HEK293 (cell line): ENCODE data around the gene RND2.

Experiments used
- CTCF ChIA-PET: fragments of 350-600 bp; formaldehyde crosslinking; extraction: SDS; loops from one replicate; lab custom pipeline; 2021; ENCODE audit warnings: antibody characterized with exemption; lab: Yijun Ruan, JAX
- POLR2A ChIA-PET: fragments of 300-600 bp; formaldehyde crosslinking; extraction: SDS; loops from one replicate; lab custom pipeline; 2020; ENCODE audit warnings: antibody characterized with exemption, inconsistent platforms; lab: Yijun Ruan, JAX
- H3K27ac ChIP-seq: fragments of 200-500 bp; sonication (Bioruptor generic); 2 replicates; pipeline ENCODE4 v1.5.1; 2014; ENCODE audit warnings: low read depth, low read length, control low read depth, inconsistent platforms; ENCODE audit errors: extremely low read depth
- H3K36me3 ChIP-seq, 2 experiments: fragments of 200-500 bp in 1 of 2; sonication (Bioruptor generic) in 1 of 2; 1 replicate in 1 of 2; 2 replicates in 1 of 2; pipeline ENCODE4 v1.5.1; 2014 to 2017; ENCODE audit warnings: inconsistent platforms in 2 of 2, low read length in 2 of 2; ENCODE audit not compliant: control insufficient read depth in 2 of 2, insufficient read depth in 1 of 2
- H3K4me1 ChIP-seq: fragments of 200-500 bp; sonication (Bioruptor generic); 2 replicates; pipeline ENCODE4 v1.5.1; 2014; ENCODE audit warnings: mild to moderate bottlenecking, low read length, inconsistent platforms; ENCODE audit not compliant: control insufficient read depth, insufficient read depth
- H3K4me3 ChIP-seq: 2 replicates; pipeline ENCODE4 v1.5.1; 2011; ENCODE audit warnings: low read depth, mild to moderate bottlenecking, control low read depth, low read length, moderate library complexity
- H3K9me3 ChIP-seq: fragments of 200-500 bp; sonication (Bioruptor generic); 2 replicates; pipeline ENCODE4 v1.5.1; 2014; ENCODE audit warnings: low read depth, low read length, inconsistent platforms; ENCODE audit not compliant: control insufficient read depth, insufficient read depth
- IKZF3 ChIP-seq: fragments of 450-650 bp; IDR thresholded peaks from 2 replicates; pipeline ENCODE4 v1.5.0; 2018; ENCODE audit warnings: missing biosample characterization, mild to moderate bottlenecking, missing genetic modification characterization, moderate library complexity
- KLF1 ChIP-seq: fragments of 450-650 bp; formaldehyde crosslinking; IDR thresholded peaks from 2 replicates; pipeline ENCODE4 v1.5.1; 2016; ENCODE audit warnings: missing biosample characterization, missing genetic modification characterization
- KLF16 ChIP-seq: fragments of 450-650 bp; formaldehyde crosslinking; IDR thresholded peaks from 2 replicates; pipeline ENCODE4 v1.5.1; 2017; ENCODE audit warnings: missing biosample characterization, missing genetic modification characterization
- KLF9 ChIP-seq: fragments of 450-650 bp; formaldehyde crosslinking; IDR thresholded peaks from 2 replicates; pipeline ENCODE4 v1.5.1; 2016; ENCODE audit warnings: missing biosample characterization, missing genetic modification characterization, low read depth
- TRIM28 ChIP-seq: IDR thresholded peaks from 2 replicates; pipeline ENCODE4 v1.6.1; 2011; ENCODE audit warnings: low read length, control low read depth, borderline replicate concordance
- ZBTB17 ChIP-seq: fragments of 450-650 bp; formaldehyde crosslinking; IDR thresholded peaks from 2 replicates; pipeline ENCODE4 v1.5.1; 2016; ENCODE audit warnings: missing biosample characterization, missing genetic modification characterization
- ZBTB20 ChIP-seq: fragments of 450-650 bp; formaldehyde crosslinking; IDR thresholded peaks from 2 replicates; pipeline ENCODE4 v1.5.1; 2016; ENCODE audit warnings: missing biosample characterization, missing genetic modification characterization
- ZBTB49 ChIP-seq: fragments of 450-650 bp; formaldehyde crosslinking; IDR thresholded peaks from 2 replicates; pipeline ENCODE4 v1.5.1; 2016; ENCODE audit warnings: missing biosample characterization, missing genetic modification characterization, low read depth
- ZNF10 ChIP-seq: fragments of 450-650 bp; formaldehyde crosslinking; IDR thresholded peaks from 2 replicates; pipeline ENCODE4 v1.5.1; 2017; ENCODE audit warnings: missing biosample characterization, missing genetic modification characterization
- ZNF146 ChIP-seq: fragments of 450-650 bp; formaldehyde crosslinking; IDR thresholded peaks from 2 replicates; pipeline ENCODE4 v1.5.1; 2016; ENCODE audit warnings: missing biosample characterization, missing genetic modification characterization
- ZNF174 ChIP-seq: fragments of 450-650 bp; formaldehyde crosslinking; IDR thresholded peaks from 2 replicates; pipeline ENCODE4 v1.5.0; 2017; ENCODE audit warnings: missing biosample characterization, mild to moderate bottlenecking, missing genetic modification characterization
- ZNF292 ChIP-seq: fragments of 450-650 bp; formaldehyde crosslinking; IDR thresholded peaks from 2 replicates; pipeline ENCODE4 v1.5.1; 2016; ENCODE audit warnings: low read depth, missing biosample characterization, missing genetic modification characterization, borderline replicate concordance
- ZNF324 ChIP-seq: fragments of 450-650 bp; formaldehyde crosslinking; IDR thresholded peaks from 2 replicates; pipeline ENCODE4 v1.5.1; 2016; ENCODE audit warnings: missing biosample characterization, missing genetic modification characterization
- ZNF433 ChIP-seq: fragments of 450-650 bp; formaldehyde crosslinking; IDR thresholded peaks from 2 replicates; pipeline ENCODE4 v1.5.1; 2016; ENCODE audit warnings: missing biosample characterization, missing genetic modification characterization, low read depth
- ZNF488 ChIP-seq: fragments of 450-650 bp; formaldehyde crosslinking; IDR thresholded peaks from 2 replicates; pipeline ENCODE4 v1.5.1; 2016; ENCODE audit warnings: missing biosample characterization, missing genetic modification characterization
- ZNF514 ChIP-seq: fragments of 450-650 bp; formaldehyde crosslinking; IDR thresholded peaks from 2 replicates; pipeline ENCODE4 v1.5.1; 2016; ENCODE audit warnings: missing biosample characterization, missing genetic modification characterization
- ZNF555 ChIP-seq: fragments of 450-650 bp; formaldehyde crosslinking; conservative IDR thresholded peaks from 2 replicates; pipeline ENCODE4 v1.5.1; 2017; ENCODE audit warnings: missing biosample characterization, mild to moderate bottlenecking, missing genetic modification characterization, inconsistent platforms
- ZNF623 ChIP-seq: fragments of 450-650 bp; formaldehyde crosslinking; IDR thresholded peaks from 2 replicates; pipeline ENCODE4 v1.5.1; 2016; ENCODE audit warnings: missing biosample characterization, missing genetic modification characterization
- ZNF658 ChIP-seq: fragments of 450-650 bp; formaldehyde crosslinking; IDR thresholded peaks from 2 replicates; pipeline ENCODE4; 2016; ENCODE audit warnings: missing biosample characterization, missing genetic modification characterization
- TF ChIP-seq, protein P1 (sequence below): fragments of 450-650 bp; formaldehyde crosslinking; conservative IDR thresholded peaks from 2 replicates; pipeline ENCODE4 v1.5.1; 2016; ENCODE audit warnings: low read depth, missing biosample characterization, missing genetic modification characterization
- TF ChIP-seq, protein P2 (sequence below): fragments of 450-650 bp; formaldehyde crosslinking; IDR thresholded peaks from 2 replicates; pipeline ENCODE4 v1.5.1; 2016; ENCODE audit warnings: missing biosample characterization, missing genetic modification characterization, borderline replicate concordance
- TF ChIP-seq, protein P3 (sequence below): fragments of 450-650 bp; formaldehyde crosslinking; IDR thresholded peaks from 2 replicates; pipeline ENCODE4 v1.5.1; 2017; ENCODE audit warnings: missing biosample characterization, missing genetic modification characterization

Gene RND2

DNA sequence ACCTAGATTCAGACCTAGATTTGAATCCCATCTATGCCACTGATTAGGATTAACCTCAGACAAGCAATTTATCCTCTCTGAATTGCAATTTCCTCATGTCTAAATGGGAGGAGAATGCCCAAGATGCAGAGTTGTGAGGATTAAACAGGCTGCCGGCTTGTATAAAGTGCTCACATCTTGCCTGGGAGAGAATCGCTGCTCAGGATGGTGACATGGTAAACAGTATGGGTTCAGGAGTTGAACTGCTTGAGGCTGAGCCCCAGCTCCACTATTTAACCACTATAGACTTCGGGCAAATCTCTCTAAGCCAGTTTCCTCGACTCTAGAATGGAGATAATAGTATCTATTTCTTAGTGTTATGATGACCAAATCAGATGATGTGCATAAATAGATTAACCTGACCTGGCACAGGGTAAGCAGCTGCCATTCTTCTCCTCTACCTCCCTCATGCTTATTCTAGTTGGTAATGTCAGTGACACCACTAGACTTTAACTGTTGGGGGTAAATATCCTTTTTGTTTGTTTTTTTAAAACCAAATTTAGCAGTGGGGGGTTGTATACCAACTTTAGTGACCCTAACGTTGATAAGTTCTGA lies 27.5 kb upstream of the RND2 start:
- H3K4me1 ChIP-seq: peaks cover 12% of the 10 kb centered on the region
- H3K9me3 ChIP-seq: no peaks in the 10 kb centered on the region
- ChIA-PET CTCF (interaction anchor here (0.5 to 2.5 kb wide), 32 partner anchors 9 to 573 kb away, joined by 3 to 18 read pairs (median 4); partner anchors contain the start of genes AARSD1, AOC2, ARL4D and IFI35), POLR2A (interaction anchor here (0.6 to 3.4 kb wide), 56 partner anchors 10 to 1186 kb away, joined by 3 to 36 read pairs (median 6); partner anchors contain the start of genes AARSD1, AOC2, AOC3 and ARL4D)
- peaks cover 43 to 55% of the 10 kb centered on the region in 2 experiments for H3K36me3 ChIP-seq
- peak overlapping the region; percentile 13 for H3K4me3 ChIP-seq
- TF ChIP-seq KLF9 (no peak), ZBTB17 (tag by site-specific recombination) (peak; percentile 85), ZNF10 (tag by site-specific recombination) (peak; percentile 87), ZNF292 (tag by site-specific recombination) (no peak), ZBTB49 (tag by site-specific recombination) (no peak), ZNF146 (no peak)
- TF ChIP-seq, protein P1, sequence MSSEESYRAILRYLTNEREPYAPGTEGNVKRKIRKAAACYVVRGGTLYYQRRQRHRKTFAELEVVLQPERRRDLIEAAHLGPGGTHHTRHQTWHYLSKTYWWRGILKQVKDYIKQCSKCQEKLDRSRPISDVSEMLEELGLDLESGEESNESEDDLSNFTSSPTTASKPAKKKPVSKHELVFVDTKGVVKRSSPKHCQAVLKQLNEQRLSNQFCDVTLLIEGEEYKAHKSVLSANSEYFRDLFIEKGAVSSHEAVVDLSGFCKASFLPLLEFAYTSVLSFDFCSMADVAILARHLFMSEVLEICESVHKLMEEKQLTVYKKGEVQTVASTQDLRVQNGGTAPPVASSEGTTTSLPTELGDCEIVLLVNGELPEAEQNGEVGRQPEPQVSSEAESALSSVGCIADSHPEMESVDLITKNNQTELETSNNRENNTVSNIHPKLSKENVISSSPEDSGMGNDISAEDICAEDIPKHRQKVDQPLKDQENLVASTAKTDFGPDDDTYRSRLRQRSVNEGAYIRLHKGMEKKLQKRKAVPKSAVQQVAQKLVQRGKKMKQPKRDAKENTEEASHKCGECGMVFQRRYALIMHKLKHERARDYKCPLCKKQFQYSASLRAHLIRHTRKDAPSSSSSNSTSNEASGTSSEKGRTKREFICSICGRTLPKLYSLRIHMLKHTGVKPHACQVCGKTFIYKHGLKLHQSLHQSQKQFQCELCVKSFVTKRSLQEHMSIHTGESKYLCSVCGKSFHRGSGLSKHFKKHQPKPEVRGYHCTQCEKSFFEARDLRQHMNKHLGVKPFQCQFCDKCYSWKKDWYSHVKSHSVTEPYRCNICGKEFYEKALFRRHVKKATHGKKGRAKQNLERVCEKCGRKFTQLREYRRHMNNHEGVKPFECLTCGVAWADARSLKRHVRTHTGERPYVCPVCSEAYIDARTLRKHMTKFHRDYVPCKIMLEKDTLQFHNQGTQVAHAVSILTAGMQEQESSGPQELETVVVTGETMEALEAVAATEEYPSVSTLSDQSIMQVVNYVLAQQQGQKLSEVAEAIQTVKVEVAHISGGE (tag by site-specific recombination): no peak
- H3K27ac ChIP-seq: peak overlapping the region; percentile 51

DNA sequence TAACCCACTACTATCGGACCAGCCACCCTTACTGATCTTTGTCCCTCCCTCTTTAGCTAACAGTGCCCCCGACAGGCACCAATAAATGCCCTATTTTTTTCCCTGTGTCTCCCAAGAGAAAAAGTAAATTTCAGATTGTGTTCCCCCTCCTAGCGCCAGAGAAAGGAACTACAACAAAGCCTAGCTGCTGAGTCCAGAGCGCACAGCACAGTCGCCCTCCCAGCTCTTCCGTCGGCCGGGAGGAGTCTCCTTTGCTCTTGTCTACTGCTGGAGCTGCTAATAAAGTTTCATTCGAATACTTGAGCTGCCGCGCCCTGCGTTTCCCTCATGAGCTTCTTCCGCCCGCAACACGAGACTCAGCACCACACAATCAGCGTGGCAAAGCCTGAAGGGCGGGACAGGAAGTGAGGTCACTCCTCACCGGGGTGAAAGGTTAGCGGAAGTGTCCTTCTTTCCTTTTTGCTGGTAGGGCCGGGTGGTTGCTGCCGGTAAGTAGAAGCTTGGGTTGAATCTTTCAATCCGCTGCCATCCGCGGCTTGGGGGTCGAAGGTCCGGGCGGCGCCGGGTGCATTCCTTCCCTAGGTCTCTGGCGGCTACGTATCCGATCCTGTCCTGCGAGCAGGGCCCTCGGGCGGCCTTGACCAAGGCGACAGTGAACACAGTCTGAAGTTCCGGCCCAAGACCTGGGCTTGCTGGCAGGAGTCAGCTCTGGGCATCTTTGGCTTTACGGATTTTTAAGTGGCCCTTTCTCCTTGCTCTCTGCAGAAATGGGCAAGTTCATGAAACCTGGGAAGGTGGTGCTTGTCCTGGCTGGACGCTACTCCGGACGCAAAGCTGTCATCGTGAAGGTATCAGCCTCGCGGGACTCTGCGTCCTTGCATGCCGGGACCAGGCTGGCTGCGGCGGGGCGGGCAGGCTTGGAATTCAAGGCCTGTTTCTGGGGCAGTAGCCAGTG lies 26.8 kb upstream of the RND2 start, which contains the start of gene RPL27:
Gene RPL27, plus strand, starts transcription at position 436 of the 955 bp plus-strand sequence. Its CDS starts 332 bp downstream, at position 768.
- no peaks in the 10 kb centered on the region for H3K9me3 ChIP-seq
- CTCF ChIA-PET: interaction anchor here (0.5 to 2.5 kb wide), 33 partner anchors 8 to 486 kb away, joined by 3 to 18 read pairs (median 4); partner anchors contain the start of genes AARSD1, AOC2, ARL4D and DHX8
- H3K4me3 ChIP-seq: peak within 1 kb of the TSS; percentile 64
- POLR2A ChIA-PET: interaction anchor here (0.6 to 3.4 kb wide), 55 partner anchors 9 to 1187 kb away, joined by 3 to 36 read pairs (median 7); partner anchors contain the start of genes AARSD1, AOC2, AOC3 and ARL4D
- H3K36me3 ChIP-seq: peaks cover 43 to 55% of the 10 kb centered on the region in 2 experiments
- peak within 1 kb of the TSS; percentile 99 for H3K27ac ChIP-seq
- peaks cover 12% of the 10 kb centered on the region for H3K4me1 ChIP-seq
- TF ChIP-seq KLF16 (tag by site-specific recombination): peak; percentile 99
- peak; percentile 99 for TF ChIP-seq KLF1 (tag by site-specific recombination)
- TF ChIP-seq, protein P2, sequence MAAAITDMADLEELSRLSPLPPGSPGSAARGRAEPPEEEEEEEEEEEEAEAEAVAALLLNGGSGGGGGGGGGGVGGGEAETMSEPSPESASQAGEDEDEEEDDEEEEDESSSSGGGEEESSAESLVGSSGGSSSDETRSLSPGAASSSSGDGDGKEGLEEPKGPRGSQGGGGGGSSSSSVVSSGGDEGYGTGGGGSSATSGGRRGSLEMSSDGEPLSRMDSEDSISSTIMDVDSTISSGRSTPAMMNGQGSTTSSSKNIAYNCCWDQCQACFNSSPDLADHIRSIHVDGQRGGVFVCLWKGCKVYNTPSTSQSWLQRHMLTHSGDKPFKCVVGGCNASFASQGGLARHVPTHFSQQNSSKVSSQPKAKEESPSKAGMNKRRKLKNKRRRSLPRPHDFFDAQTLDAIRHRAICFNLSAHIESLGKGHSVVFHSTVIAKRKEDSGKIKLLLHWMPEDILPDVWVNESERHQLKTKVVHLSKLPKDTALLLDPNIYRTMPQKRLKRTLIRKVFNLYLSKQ: no peak
- peak; percentile 97 for TF ChIP-seq TRIM28
- no peak for TF ChIP-seq ZNF174 (tag by site-specific recombination)
- TF ChIP-seq ZNF488: no peak
- TF ChIP-seq IKZF3 (tag by site-specific recombination): peak; percentile 96
- TF ChIP-seq ZNF433 (tag by site-specific recombination): no peak
- peak; percentile 86 for TF ChIP-seq ZBTB20 (tag by site-specific recombination)
- TF ChIP-seq ZNF514: no peak
- no peak for TF ChIP-seq ZNF555 (tag by site-specific recombination)
- TF ChIP-seq ZNF623 (tag by site-specific recombination): peak; percentile 35
- peak; percentile 100 for TF ChIP-seq ZNF324
- TF ChIP-seq ZNF658: no peak
- TF ChIP-seq, protein P3, sequence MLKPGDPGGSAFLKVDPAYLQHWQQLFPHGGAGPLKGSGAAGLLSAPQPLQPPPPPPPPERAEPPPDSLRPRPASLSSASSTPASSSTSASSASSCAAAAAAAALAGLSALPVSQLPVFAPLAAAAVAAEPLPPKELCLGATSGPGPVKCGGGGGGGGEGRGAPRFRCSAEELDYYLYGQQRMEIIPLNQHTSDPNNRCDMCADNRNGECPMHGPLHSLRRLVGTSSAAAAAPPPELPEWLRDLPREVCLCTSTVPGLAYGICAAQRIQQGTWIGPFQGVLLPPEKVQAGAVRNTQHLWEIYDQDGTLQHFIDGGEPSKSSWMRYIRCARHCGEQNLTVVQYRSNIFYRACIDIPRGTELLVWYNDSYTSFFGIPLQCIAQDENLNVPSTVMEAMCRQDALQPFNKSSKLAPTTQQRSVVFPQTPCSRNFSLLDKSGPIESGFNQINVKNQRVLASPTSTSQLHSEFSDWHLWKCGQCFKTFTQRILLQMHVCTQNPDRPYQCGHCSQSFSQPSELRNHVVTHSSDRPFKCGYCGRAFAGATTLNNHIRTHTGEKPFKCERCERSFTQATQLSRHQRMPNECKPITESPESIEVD (tag by site-specific recombination): peak; percentile 87
